Chondrocyte (in vitro differentiated cells): ENCODE data around the gene PACS1. TPM values are rescaled to one million over a fixed set of nuclear protein-coding genes. Genes with fewer than 3 reads are reported as not detected.

ENCODE experiments used
- DNase-seq: peaks from one replicate; pipeline ENCODE4 v3.0.0; 2021; ENCODE audit warnings: mixed read lengths, low spot score
- H3K27ac Mint-ChIP-seq: one replicate; pipeline ENCODE4 v1.8.0; 2021; ENCODE audit warnings: mild to moderate bottlenecking, moderate library complexity, mixed read lengths; ENCODE audit not compliant: unreplicated experiment
- H3K27me3 Mint-ChIP-seq: 2 replicates; pipeline ENCODE4 v1.8.0; 2021; ENCODE audit warnings: low read depth, mixed read lengths
- H3K36me3 Mint-ChIP-seq: 2 replicates; pipeline ENCODE4 v1.8.0; 2021; ENCODE audit warnings: low read depth, mixed read lengths
- H3K4me1 Mint-ChIP-seq: 2 replicates; pipeline ENCODE4 v1.8.0; 2021; ENCODE audit warnings: low read depth, mild to moderate bottlenecking, mixed read lengths
- H3K4me3 Mint-ChIP-seq: one replicate; pipeline ENCODE4 v1.8.0; 2021; ENCODE audit warnings: mild to moderate bottlenecking, moderate library complexity, mixed read lengths; ENCODE audit not compliant: unreplicated experiment
- H3K9me3 Mint-ChIP-seq: 2 replicates; pipeline ENCODE4 v1.8.0; 2021; ENCODE audit warnings: low read depth, mixed read lengths
- total RNA-seq: library from RNA; stranded (reverse); gene quantifications from 3 replicates; pipeline ENCODE4 v1.2.1, GENCODE V29; 2021
- TF ChIP-seq, protein P1 (sequence below): fragments of 200-600 bp; sonication (generic); IDR thresholded peaks from 2 replicates; pipeline ENCODE4 v1.5.0; 2021; ENCODE audit warnings: antibody characterized with exemption, mild to moderate bottlenecking, moderate library complexity

PACS1 gene
- total RNA-seq, 1 donor from 2014 or later = 90.7 TPM

DNA sequence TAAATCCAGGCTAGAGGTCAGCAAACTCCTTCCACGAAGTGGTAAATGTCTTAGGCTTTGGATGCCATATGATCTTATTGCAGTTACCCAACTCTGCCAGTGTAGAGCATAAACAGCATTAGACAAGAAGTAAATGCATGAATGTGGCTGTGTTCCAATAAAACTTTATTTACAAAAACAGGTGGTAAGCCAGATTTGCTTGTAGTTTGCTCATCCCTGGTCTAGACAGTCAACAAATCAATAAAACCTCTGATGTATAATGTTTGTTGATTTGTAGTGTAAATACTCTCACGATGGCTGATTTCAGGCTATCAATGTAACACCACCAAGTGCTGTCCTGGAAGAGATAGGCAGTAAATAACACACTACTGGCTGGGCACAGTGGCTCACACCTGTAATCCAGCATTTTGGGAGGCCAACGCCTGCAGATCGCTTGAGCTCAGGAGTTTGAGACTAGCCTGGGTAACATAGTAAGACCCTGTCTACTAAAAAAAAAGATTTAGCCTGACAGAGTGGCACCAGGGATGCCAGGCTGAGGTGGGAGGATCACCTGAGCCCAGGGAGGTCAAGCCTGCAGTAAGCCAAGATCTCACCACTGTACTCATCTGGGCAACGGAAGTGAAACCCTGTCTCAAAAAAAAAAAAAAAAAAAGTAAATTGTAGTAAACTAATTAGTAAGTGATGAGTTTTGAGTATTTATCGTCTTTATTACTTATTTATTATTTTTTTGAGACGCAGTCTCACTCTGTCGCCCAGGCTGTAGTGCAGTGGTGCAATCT, 36.9 kb upstream of the PACS1 start:
- peaks cover 3% of the 10 kb centered on the region for H3K36me3 Mint-ChIP-seq
- peaks cover 5% of the 10 kb centered on the region for H3K27me3 Mint-ChIP-seq
- TF ChIP-seq, protein P1, sequence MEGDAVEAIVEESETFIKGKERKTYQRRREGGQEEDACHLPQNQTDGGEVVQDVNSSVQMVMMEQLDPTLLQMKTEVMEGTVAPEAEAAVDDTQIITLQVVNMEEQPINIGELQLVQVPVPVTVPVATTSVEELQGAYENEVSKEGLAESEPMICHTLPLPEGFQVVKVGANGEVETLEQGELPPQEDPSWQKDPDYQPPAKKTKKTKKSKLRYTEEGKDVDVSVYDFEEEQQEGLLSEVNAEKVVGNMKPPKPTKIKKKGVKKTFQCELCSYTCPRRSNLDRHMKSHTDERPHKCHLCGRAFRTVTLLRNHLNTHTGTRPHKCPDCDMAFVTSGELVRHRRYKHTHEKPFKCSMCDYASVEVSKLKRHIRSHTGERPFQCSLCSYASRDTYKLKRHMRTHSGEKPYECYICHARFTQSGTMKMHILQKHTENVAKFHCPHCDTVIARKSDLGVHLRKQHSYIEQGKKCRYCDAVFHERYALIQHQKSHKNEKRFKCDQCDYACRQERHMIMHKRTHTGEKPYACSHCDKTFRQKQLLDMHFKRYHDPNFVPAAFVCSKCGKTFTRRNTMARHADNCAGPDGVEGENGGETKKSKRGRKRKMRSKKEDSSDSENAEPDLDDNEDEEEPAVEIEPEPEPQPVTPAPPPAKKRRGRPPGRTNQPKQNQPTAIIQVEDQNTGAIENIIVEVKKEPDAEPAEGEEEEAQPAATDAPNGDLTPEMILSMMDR = no peak
- H3K27ac Mint-ChIP-seq = no peak overlapping the region
- no peak overlapping the region for H3K4me3 Mint-ChIP-seq
- no peak for DNase-seq
- H3K9me3 Mint-ChIP-seq = peaks cover 4% of the 10 kb centered on the region
- no peaks in the 10 kb centered on the region for H3K4me1 Mint-ChIP-seq

DNA sequence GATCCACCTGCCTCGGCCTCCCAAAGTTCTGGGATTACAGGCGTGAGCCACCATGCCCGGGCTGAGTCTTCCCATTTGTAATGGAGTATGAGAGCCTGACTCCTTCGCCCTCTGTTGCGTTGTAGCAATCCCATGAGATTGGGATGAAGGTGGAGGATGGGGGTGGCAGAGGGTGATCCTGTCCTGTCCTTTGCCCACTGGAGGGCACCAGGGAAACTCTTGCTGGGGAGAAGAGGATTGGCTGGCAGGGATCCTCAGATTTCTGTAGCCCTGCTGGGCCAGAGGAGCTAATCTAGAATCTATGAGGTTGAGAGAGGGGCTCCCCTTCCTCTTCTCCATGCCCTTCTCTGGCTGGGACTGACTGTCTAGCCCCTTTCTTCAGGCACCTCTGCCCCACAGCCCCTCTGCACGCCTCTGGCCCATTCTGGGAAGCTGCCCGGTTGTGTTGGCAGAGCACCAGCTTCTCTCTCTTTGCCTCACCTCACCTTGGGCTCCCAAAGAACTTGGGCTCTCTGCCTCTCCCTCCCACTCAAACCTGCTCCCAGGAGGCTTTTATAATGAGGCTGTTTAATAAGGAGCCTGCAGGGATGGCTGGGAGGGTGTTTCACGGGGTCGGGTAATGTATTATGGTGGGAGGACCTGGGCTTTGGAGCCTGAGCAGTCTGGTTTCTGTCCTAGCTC, 34.3 kb upstream of the PACS1 start:
- no peak for DNase-seq
- TF ChIP-seq, protein P1 = no peak
- H3K27ac Mint-ChIP-seq = no peak overlapping the region
- H3K36me3 Mint-ChIP-seq = peaks cover 3% of the 10 kb centered on the region
- H3K9me3 Mint-ChIP-seq = peaks cover 4% of the 10 kb centered on the region
- peaks cover 5% of the 10 kb centered on the region for H3K27me3 Mint-ChIP-seq
- H3K4me3 Mint-ChIP-seq = no peak overlapping the region
- H3K4me1 Mint-ChIP-seq = no peaks in the 10 kb centered on the region

DNA sequence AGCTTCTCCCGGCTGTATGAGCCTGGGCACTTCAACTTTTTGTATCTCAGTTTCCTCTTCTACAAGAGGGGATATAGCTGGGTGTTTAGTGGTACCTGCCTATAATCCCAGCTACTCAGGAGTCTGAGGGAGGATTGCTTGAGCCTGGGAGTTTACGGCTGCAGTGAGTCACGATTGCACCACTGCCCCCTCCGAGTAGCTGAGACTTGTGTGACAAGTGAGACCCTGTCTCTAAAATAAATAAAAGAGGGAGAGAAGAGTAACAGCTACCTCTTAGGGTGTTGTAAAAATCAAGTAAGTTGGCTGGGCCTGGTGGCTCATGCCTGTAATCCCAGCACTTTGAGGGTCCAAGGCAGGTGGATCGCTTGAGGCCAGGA, 33.8 kb upstream of the PACS1 start:
- DNase-seq = no peak
- H3K27me3 Mint-ChIP-seq = peaks cover 5% of the 10 kb centered on the region
- no peaks in the 10 kb centered on the region for H3K4me1 Mint-ChIP-seq
- peaks cover 4% of the 10 kb centered on the region for H3K9me3 Mint-ChIP-seq
- peaks cover 3% of the 10 kb centered on the region for H3K36me3 Mint-ChIP-seq
- no peak overlapping the region for H3K27ac Mint-ChIP-seq
- no peak overlapping the region for H3K4me3 Mint-ChIP-seq
- TF ChIP-seq, protein P1 = no peak

- no peak overlapping the region for H3K27ac Mint-ChIP-seq
- peaks cover 4% of the 10 kb centered on the region for H3K9me3 Mint-ChIP-seq
- no peak for DNase-seq
- H3K27me3 Mint-ChIP-seq = peaks cover 5% of the 10 kb centered on the region
- TF ChIP-seq, protein P1 = no peak
- no peaks in the 10 kb centered on the region for H3K4me1 Mint-ChIP-seq
- H3K36me3 Mint-ChIP-seq = peaks cover 3% of the 10 kb centered on the region
- no peak overlapping the region for H3K4me3 Mint-ChIP-seq
Measured at GRCh38 chr11:66037327-66037726, 32.7 kb upstream of the PACS1 start.

GRCh38 chr11:66039765-66040164, 30.3 kb upstream of the PACS1 start:
- Mint-ChIP-seq H3K9me3 (peaks cover 4% of the 10 kb centered on the region), H3K4me1 (no peaks in the 10 kb centered on the region), H3K27me3 (peaks cover 2% of the 10 kb centered on the region), H3K27ac (no peak overlapping the region), H3K36me3 (peaks cover 2% of the 10 kb centered on the region), H3K4me3 (no peak overlapping the region)
- no peak for DNase-seq
- TF ChIP-seq, protein P1 = no peak
